ENCODE data around the gene C10orf71. TPM values are rescaled to one million over a fixed set of nuclear protein-coding genes. Genes with fewer than 3 reads are reported as not detected.

The C10orf71 gene
- total and polyA plus RNA-seq, 2 of the 8 experiments (the other 6 are each of a cell fraction or from before 2014, with no cell fraction given): not detected

GRCh38 chr10:49331431-49331830 lies 32.5 kb downstream of the C10orf71 start:
- DNase-seq (ENCODE audit: low read depth in 1 of 2, low spot score in 2 of 2) (no peak), FAIRE-seq (no peak)
- Histone ChIP-seq H2BK20ac (ENCODE audit: low read length) (no peak overlapping the region), H3K4ac (replicated peaks; ENCODE audit: insufficient read length, low read depth, low read length) (no peak overlapping the region), H3K79me2 (ENCODE audit: control insufficient read depth in 1 of 2, insufficient read depth in 2 of 2, low read length in 2 of 2) (no peaks in the 10 kb centered on the region), H3K9me3 (ENCODE audit: insufficient read depth in 2 of 2, low read depth in 1 of 2, low read length in 1 of 2) (no peaks in the 10 kb centered on the region), H2BK5ac (ENCODE audit: low read depth, low read length) (no peak overlapping the region), H3K27ac (ENCODE audit: low read depth, low read length) (no peak overlapping the region), H3K56ac (replicated peaks; ENCODE audit: insufficient read length, low read depth, low read length) (no peak overlapping the region), H2BK15ac (ENCODE audit: low read length) (no peak overlapping the region), H4K91ac (replicated peaks; ENCODE audit: insufficient read length, low read length) (no peak overlapping the region), H4K5ac (ENCODE audit: insufficient read length, low read depth, low read length) (no peak overlapping the region), H3K36me3 (ENCODE audit: control insufficient read depth in 2 of 4, insufficient read depth in 4 of 4, low read length in 3 of 4) (no peaks in the 10 kb centered on the region), H4K8ac (ENCODE audit: extremely low read depth, insufficient read depth, low read length) (no peak overlapping the region), H4K20me1 (replicated peaks in 1 of 2; ENCODE audit: control insufficient read depth in 1 of 2, insufficient read depth in 2 of 2, low read length in 2 of 2) (no peaks in the 10 kb centered on the region), H2BK120ac (replicated peaks; ENCODE audit: low read depth, low read length) (no peak overlapping the region), H3K79me1 (ENCODE audit: low read depth, low read length) (no peaks in the 10 kb centered on the region), H2AK5ac (ENCODE audit: low read depth, low read length) (no peak overlapping the region), H3K4me1 (replicated peaks in 1 of 4; ENCODE audit: control insufficient read depth in 3 of 4, insufficient read depth in 4 of 4, low read length in 3 of 4) (peaks cover 0 to 2% (median 0%) of the 10 kb centered on the region in 4 experiments; a peak in 1 of 7 replicates), H3K23me2 (ENCODE audit: low read depth, low read length) (no peaks in the 10 kb centered on the region; the same call in 1 of the 2 replicates), H3K4me2 (ENCODE audit: insufficient read depth in 1 of 2, low read depth in 2 of 2, low read length in 2 of 2) (no peak overlapping the region), H2AFZ (ENCODE audit: low read length) (no peak overlapping the region), H3K4me3 (ENCODE audit: extremely low read depth in 1 of 4, insufficient read depth in 2 of 4, low read depth in 3 of 4, low read length in 4 of 4) (no peak overlapping the region), H3K23ac (ENCODE audit: insufficient read length) (no peak overlapping the region), H3K9ac (replicated peaks in 1 of 4; ENCODE audit: extremely low read depth in 1 of 4, low read depth in 3 of 4, low read length in 3 of 4) (no peak overlapping the region), H3K18ac (ENCODE audit: extremely low read depth, low read length) (no peak overlapping the region), H3K27me3 (replicated peaks in 1 of 4; ENCODE audit: control insufficient read depth in 3 of 4, extremely low read depth in 1 of 4, insufficient read depth in 3 of 4, low read length in 3 of 4) (no peaks in the 10 kb centered on the region; a peak in 1 of 7 replicates), H3K14ac (ENCODE audit: insufficient read length) (no peak overlapping the region), H2BK12ac (ENCODE audit: low read depth, low read length) (no peak overlapping the region)
- CTCF ChIA-PET (ENCODE audit: partially characterized antibody): interaction anchor here (0.9 to 2.0 kb wide), 4 partner anchors 12 to 174 kb away, joined by 3 to 6 read pairs (median 5); no protein-coding TSS in a partner anchor
- WGBS, 2 experiments (ENCODE audit: extremely low coverage in 1 of 2, insufficient coverage in 1 of 2, insufficient read length in 1 of 2, insufficient replicate concordance in 2 of 2, low coverage in 1 of 2, low lambda C conversion rate in 2 of 2, missing lambda C conversion rate in 1 of 2): 81% methylated on average over 3 of the region's 3 CpGs; no CpG with 5 or more reads in 1 of the 2 experiments
- TF ChIP-seq SP4 (IDR thresholded peaks at IDR 0.05; ENCODE audit: low read length): no peak
- TF ChIP-seq EGR1 (IDR thresholded peaks at IDR 0.05; ENCODE audit: borderline replicate concordance, low read depth, low read length): no peak
- no peak for TF ChIP-seq RAD21 (IDR thresholded peaks at IDR 0.05 in 1 of 2, conservative IDR thresholded peaks at IDR 0.05 in 1 of 2; ENCODE audit: low read depth in 2 of 2, low read length in 2 of 2)
- no peak for TF ChIP-seq YY1 (IDR thresholded peaks at IDR 0.05; ENCODE audit: low read depth, low read length)
- POLR2A ChIA-PET (ENCODE audit: partially characterized antibody): no interaction called here
